Keratinocyte (primary cell): Measurements from ENCODE around the gene CLEC2B. TPM values are rescaled to one million over a fixed set of nuclear protein-coding genes. Genes with fewer than 3 reads are reported as not detected.

Experiments used
- DNase-seq: peaks from one replicate; pipeline ENCODE4 v3.0.0-alpha.2; 2011; ENCODE audit warnings: low read depth, missing footprints, low spot score
- FAIRE-seq: peaks from 2 replicates; lab custom pipeline; 2011; peaks lifted over from hg19 to GRCh38; lab: Jason Lieb, UNC
- H2AFZ ChIP-seq: 2 replicates; pipeline ENCODE4 v1.6.0; 2012; ENCODE audit warnings: low read length, control low read depth, inconsistent platforms; ENCODE audit not compliant: control insufficient read depth
- H3K27ac ChIP-seq: 2 replicates; pipeline ENCODE4 v1.5.1; 2011; ENCODE audit warnings: low read length; ENCODE audit not compliant: control insufficient read depth, insufficient read depth
- H3K27me3 ChIP-seq: 3 replicates; pipeline ENCODE4 v1.6.0; 2011; ENCODE audit warnings: low read length; ENCODE audit not compliant: control insufficient read depth, insufficient read depth; ENCODE audit errors: extremely low read depth
- H3K36me3 ChIP-seq, 2 experiments: 2 replicates in 1 of 2; 3 replicates in 1 of 2; pipeline ENCODE4 v1.5.1; 2011; ENCODE audit warnings: low read length in 2 of 2, mild to moderate bottlenecking in 1 of 2; ENCODE audit not compliant: control insufficient read depth in 2 of 2, insufficient read depth in 2 of 2; ENCODE audit errors: extremely low read depth in 1 of 2
- H3K4me1 ChIP-seq: 3 replicates; pipeline ENCODE4 v1.5.1; 2011; ENCODE audit warnings: low read length; ENCODE audit not compliant: control insufficient read depth, insufficient read depth; ENCODE audit errors: extremely low read depth
- H3K4me2 ChIP-seq: 3 replicates; pipeline ENCODE4 v1.6.0; 2011; ENCODE audit warnings: low read depth, low read length; ENCODE audit not compliant: control insufficient read depth, insufficient read depth; ENCODE audit errors: extremely low read depth
- H3K4me3 ChIP-seq, 3 experiments: fragments of 200-600 bp in 1 of 3; sonication (generic) in 1 of 3; 2 replicates in 2 of 3; 3 replicates in 1 of 3; pipeline ENCODE4 v1.5.1; 2011 to 2016; ENCODE audit warnings: low read length in 3 of 3, mild to moderate bottlenecking in 3 of 3, control low read depth in 2 of 3, inconsistent platforms in 1 of 3, low read depth in 1 of 3, mixed read lengths in 1 of 3, mixed run types in 1 of 3, moderate library complexity in 1 of 3; ENCODE audit not compliant: control insufficient read depth in 2 of 3, insufficient read depth in 2 of 3; ENCODE audit errors: extremely low read depth in 1 of 3
- H3K79me2 ChIP-seq: 2 replicates; pipeline ENCODE4 v1.6.0; 2012; ENCODE audit warnings: low read length; ENCODE audit not compliant: control insufficient read depth, insufficient read depth
- H3K9ac ChIP-seq: 3 replicates; pipeline ENCODE4 v1.6.0; 2011; ENCODE audit warnings: low read length; ENCODE audit not compliant: control insufficient read depth, insufficient read depth; ENCODE audit errors: extremely low read depth
- H3K9me1 ChIP-seq: 3 replicates; pipeline ENCODE4 v1.6.0; 2011; ENCODE audit warnings: low read length; ENCODE audit not compliant: control insufficient read depth, insufficient read depth; ENCODE audit errors: extremely low read depth
- H3K9me3 ChIP-seq: 2 replicates; pipeline ENCODE4 v1.5.1; 2012; ENCODE audit warnings: low read depth, low read length; ENCODE audit not compliant: control insufficient read depth
- H4K20me1 ChIP-seq: 3 replicates; pipeline ENCODE4 v1.6.0; 2011; ENCODE audit warnings: low read length; ENCODE audit not compliant: control insufficient read depth, insufficient read depth; ENCODE audit errors: extremely low read depth
- CTCF ChIP-seq, 3 experiments: IDR thresholded peaks in 1 of 3; conservative IDR thresholded peaks in 1 of 3; optimal IDR thresholded peaks in 1 of 3; 2 replicates in 2 of 3; 3 replicates in 1 of 3; pipeline versions ENCODE3 to v1.5.1; 2011; ENCODE audit warnings: low read length in 3 of 3, mild to moderate bottlenecking in 3 of 3, moderate library complexity in 2 of 3, control low read depth in 1 of 3, inconsistent platforms in 1 of 3; ENCODE audit not compliant: insufficient read depth in 2 of 3; ENCODE audit errors: extremely low read depth in 1 of 3
- EZH2 ChIP-seq: IDR thresholded peaks from one replicate; pipeline ENCODE4 v1.6.1; 2012; ENCODE audit warnings: inconsistent platforms, mild to moderate bottlenecking, low read length, moderate library complexity
- dilution Hi-C: fragments of 300-500 bp; cut with MboI; formaldehyde crosslinking; loops from one replicate; pipeline ENCODE4 v1.7.0; 2020; ENCODE audit warnings: low sequenced_read_pairs; ENCODE audit not compliant: extremely low pct_ligation_motif_present
- polyA plus RNA-seq, 5 experiments: library from polyadenylated mRNA; depleted of rRNA in 3 of 5; stranded (reverse) in 3 of 5; stranded (forward) in 1 of 5; unstranded in 1 of 5; fragments of >200 nt; gene quantifications; 1 replicate in 1 of 5; 2 replicates in 3 of 5; 3 replicates in 1 of 5; pipeline versions ENCODE4 v1.2.1 to v1.2.3, GENCODE V29; 2011 to 2012; ENCODE audit warnings: missing spikeins in 2 of 5, low read depth in 1 of 5, low replicate concordance in 1 of 5

The CLEC2B gene
- polyA plus RNA-seq, 1 donor (not counting 4 experiments of a cell fraction or from before 2014, with no cell fraction given), result 31.3 TPM

GRCh38 chr12:9811621-9812020 is 57.5 kb downstream of the CLEC2B start:
- H2AFZ ChIP-seq, result no peak overlapping the region
- dilution Hi-C loops, result no loop called here
- no peaks in the 10 kb centered on the region for H3K79me2 ChIP-seq

GRCh38 chr12:9810671-9811070 is 58.5 kb downstream of the CLEC2B start:
- Histone ChIP-seq H3K9ac (no peak overlapping the region), H3K4me3 (no peak overlapping the region), H3K9me3 (no peaks in the 10 kb centered on the region), H3K27ac (no peak overlapping the region), H3K36me3 (no peaks in the 10 kb centered on the region), H3K27me3 (peaks cover 5% of the 10 kb centered on the region), H3K4me1 (no peaks in the 10 kb centered on the region), H3K4me2 (no peak overlapping the region), H3K79me2 (no peaks in the 10 kb centered on the region), H4K20me1 (no peaks in the 10 kb centered on the region), H2AFZ (peak overlapping the region; percentile 37), H3K9me1 (no peaks in the 10 kb centered on the region)
- TF ChIP-seq CTCF (optimal IDR thresholded peaks at IDR 0.05 in 1 of 3, IDR thresholded peaks at IDR 0.05 in 1 of 3, conservative IDR thresholded peaks at IDR 0.05 in 1 of 3; ENCODE audit: extremely low read depth in 1 of 3, insufficient read depth in 2 of 3, low read length in 3 of 3) (no peak), EZH2 (no peak)
- no peak for FAIRE-seq
- dilution Hi-C loops, result no loop called here
- DNase-seq, result no peak

More at GRCh38 chr12:9811621-9812020, 57.5 kb downstream of the CLEC2B start:
- TF ChIP-seq EZH2 (no peak), CTCF (optimal IDR thresholded peaks at IDR 0.05 in 1 of 3, IDR thresholded peaks at IDR 0.05 in 1 of 3, conservative IDR thresholded peaks at IDR 0.05 in 1 of 3; ENCODE audit: extremely low read depth in 1 of 3, insufficient read depth in 2 of 3, low read length in 3 of 3) (no peak)
- no peaks in the 10 kb centered on the region for H3K36me3 ChIP-seq
- H3K9me3 ChIP-seq, result no peaks in the 10 kb centered on the region
- no peak overlapping the region for H3K4me3 ChIP-seq
- FAIRE-seq (no peak), DNase-seq (no peak)
- H3K4me1 ChIP-seq, result no peaks in the 10 kb centered on the region
- H4K20me1 ChIP-seq, result no peaks in the 10 kb centered on the region
- no peak overlapping the region for H3K27ac ChIP-seq
- H3K27me3 ChIP-seq, result peaks cover 5% of the 10 kb centered on the region
- H3K9me1 ChIP-seq, result no peaks in the 10 kb centered on the region
- H3K9ac ChIP-seq, result no peak overlapping the region
- no peak overlapping the region for H3K4me2 ChIP-seq
